ENCODE results near the gene LRRC10B. TPM values are rescaled to one million over a fixed set of nuclear protein-coding genes. Genes with fewer than 3 reads are reported as not detected.
A peak's percentile ranks its signal among the peaks of the same experiment; 100 is the strongest.

Gene LRRC10B
- total RNA-seq, 3 donors from 2014 or later = 1.5 to 3.3 TPM; not detected in 1

DNA sequence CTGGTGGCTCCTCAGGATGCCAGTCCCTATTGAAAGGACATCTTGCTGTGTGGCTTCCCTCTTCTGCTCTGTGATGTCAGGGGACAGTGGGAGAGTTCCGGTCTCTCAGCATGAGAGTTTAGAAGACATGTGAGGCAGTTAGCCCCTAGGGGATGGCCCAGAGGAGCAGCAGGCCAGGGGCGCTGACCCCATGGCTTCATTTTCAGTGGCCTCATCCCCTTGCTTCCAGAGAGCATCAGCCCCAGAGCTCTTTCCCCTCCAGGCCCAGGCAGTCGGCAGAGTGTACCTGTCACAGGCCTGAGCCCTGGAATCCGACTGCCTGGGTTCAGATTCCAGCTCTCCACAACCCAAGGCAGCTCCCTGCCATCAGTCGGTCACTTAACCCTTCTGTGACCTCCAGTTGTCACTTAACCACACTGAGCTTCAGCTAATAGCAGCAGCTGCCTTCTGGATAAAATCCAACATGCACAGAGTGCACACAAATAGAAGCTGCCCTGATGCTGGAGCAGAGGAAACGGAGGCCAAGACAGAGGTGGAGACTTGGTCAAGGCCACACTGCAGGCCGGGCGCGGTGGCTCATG lies 14.1 kb upstream of the LRRC10B start:
- no peak for TF ChIP-seq POLR2A (IDR thresholded peaks at IDR 0.05)
- TF ChIP-seq, protein P1, sequence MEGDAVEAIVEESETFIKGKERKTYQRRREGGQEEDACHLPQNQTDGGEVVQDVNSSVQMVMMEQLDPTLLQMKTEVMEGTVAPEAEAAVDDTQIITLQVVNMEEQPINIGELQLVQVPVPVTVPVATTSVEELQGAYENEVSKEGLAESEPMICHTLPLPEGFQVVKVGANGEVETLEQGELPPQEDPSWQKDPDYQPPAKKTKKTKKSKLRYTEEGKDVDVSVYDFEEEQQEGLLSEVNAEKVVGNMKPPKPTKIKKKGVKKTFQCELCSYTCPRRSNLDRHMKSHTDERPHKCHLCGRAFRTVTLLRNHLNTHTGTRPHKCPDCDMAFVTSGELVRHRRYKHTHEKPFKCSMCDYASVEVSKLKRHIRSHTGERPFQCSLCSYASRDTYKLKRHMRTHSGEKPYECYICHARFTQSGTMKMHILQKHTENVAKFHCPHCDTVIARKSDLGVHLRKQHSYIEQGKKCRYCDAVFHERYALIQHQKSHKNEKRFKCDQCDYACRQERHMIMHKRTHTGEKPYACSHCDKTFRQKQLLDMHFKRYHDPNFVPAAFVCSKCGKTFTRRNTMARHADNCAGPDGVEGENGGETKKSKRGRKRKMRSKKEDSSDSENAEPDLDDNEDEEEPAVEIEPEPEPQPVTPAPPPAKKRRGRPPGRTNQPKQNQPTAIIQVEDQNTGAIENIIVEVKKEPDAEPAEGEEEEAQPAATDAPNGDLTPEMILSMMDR (IDR thresholded peaks at IDR 0.05) = no peak
- H3K4me3 ChIP-seq = no peak overlapping the region
- intact Hi-C loops (cut with DNase I; ENCODE audit: low total_unique reads) = no loop called here

GRCh38 chr11:61495801-61496601 lies 12.5 kb upstream of the LRRC10B start:
- no peaks in the 10 kb centered on the region for H3K27me3 ChIP-seq
- no peak for DNase-seq (ENCODE audit: low spot score in 2 of 2)
- no peak for TF ChIP-seq POLR2AphosphoS5 (IDR thresholded peaks at IDR 0.05)
- TF ChIP-seq POLR2A (IDR thresholded peaks at IDR 0.05) = no peak
- TF ChIP-seq, protein P1 (IDR thresholded peaks at IDR 0.05) = no peak
- intact Hi-C loops (cut with DNase I; ENCODE audit: low total_unique reads) = no loop called here
- H3K4me3 ChIP-seq = no peak overlapping the region
- no peaks in the 10 kb centered on the region for H3K36me3 ChIP-seq
- no peaks in the 10 kb centered on the region for H3K4me1 ChIP-seq
- peak overlapping the region in 1 of 2 donors; percentile 12 for H3K27ac ChIP-seq
- no peaks in the 10 kb centered on the region for H3K9me3 ChIP-seq

More for the DNA sequence above, 14.1 kb upstream of the LRRC10B start:
- no peak for DNase-seq (ENCODE audit: low spot score in 2 of 2)
- peak overlapping the region in 1 of 2 donors; percentile 26 for H3K27ac ChIP-seq
- no peaks in the 10 kb centered on the region for H3K36me3 ChIP-seq
- no peaks in the 10 kb centered on the region for H3K27me3 ChIP-seq
- peaks cover 6 to 11% of the 10 kb centered on the region in 2 donors for H3K4me1 ChIP-seq
- no peaks in the 10 kb centered on the region for H3K9me3 ChIP-seq

DNA sequence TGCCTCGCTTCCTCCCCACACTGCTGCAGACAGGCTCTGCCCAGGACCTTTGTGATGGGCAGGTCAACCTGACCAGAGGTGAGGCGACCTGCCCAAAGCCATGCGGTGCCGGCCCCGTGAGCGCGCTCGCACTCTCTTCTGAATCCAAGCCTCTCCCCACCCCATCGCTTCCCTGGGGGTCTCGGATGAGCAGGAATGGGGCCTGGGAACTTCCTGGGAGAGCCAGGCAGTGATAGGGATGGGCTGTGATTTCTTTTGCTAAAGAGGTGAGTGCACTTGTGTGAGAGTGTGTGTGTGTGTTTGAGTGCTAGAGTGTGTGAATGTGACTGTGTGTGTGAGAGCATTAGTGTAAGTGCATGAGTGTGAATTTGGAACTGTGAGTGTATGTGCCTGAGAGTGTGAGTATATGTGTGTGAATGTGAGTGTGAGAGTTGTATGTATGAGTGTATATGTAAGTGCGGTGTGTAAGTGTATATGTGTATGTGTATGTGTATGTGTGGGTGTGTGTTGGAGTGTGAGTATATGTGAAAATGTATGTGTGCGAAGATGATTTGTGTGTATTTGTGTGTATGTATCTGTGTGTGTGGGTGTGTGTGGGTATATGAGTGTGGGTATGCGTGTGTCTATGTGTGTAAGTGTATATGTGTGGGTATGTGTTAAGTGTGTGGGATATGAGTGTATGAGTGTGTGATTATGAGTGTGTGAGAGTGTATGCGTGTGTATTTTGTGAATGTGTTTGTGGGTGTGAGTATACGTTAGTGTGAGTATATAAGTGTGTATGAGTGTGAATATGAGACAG lies 11.7 kb upstream of the LRRC10B start:
- Histone ChIP-seq H3K36me3 (no peaks in the 10 kb centered on the region), H3K4me1 (no peaks in the 10 kb centered on the region), H3K9me3 (no peaks in the 10 kb centered on the region), H3K27me3 (no peaks in the 10 kb centered on the region), H3K27ac (peak overlapping the region in 1 of 2 donors; percentile 12), H3K4me3 (no peak overlapping the region)
- intact Hi-C loops (cut with DNase I; ENCODE audit: low total_unique reads) = no loop called here
- DNase-seq (ENCODE audit: low spot score in 2 of 2) = no peak
- TF ChIP-seq POLR2AphosphoS5 (IDR thresholded peaks at IDR 0.05) (no peak), POLR2A (IDR thresholded peaks at IDR 0.05) (no peak)
- TF ChIP-seq, protein P1 (IDR thresholded peaks at IDR 0.05) = no peak

GRCh38 chr11:61497473-61497872 lies 11.1 kb upstream of the LRRC10B start:
- TF ChIP-seq POLR2A (IDR thresholded peaks at IDR 0.05) (no peak), POLR2AphosphoS5 (IDR thresholded peaks at IDR 0.05) (no peak)
- TF ChIP-seq, protein P1 (IDR thresholded peaks at IDR 0.05) = no peak
- intact Hi-C loops (cut with DNase I; ENCODE audit: low total_unique reads) = no loop called here
- no peak overlapping the region for H3K27ac ChIP-seq
- H3K4me1 ChIP-seq = no peaks in the 10 kb centered on the region
- no peak for DNase-seq (ENCODE audit: low spot score in 2 of 2)
- H3K4me3 ChIP-seq = no peak overlapping the region
- H3K27me3 ChIP-seq = no peaks in the 10 kb centered on the region
- H3K36me3 ChIP-seq = no peaks in the 10 kb centered on the region
- H3K9me3 ChIP-seq = no peaks in the 10 kb centered on the region

All from breast epithelium (tissue), 4 donors.